ENCODE results near the gene CD226. TPM values are rescaled to one million over a fixed set of nuclear protein-coding genes. Genes with fewer than 3 reads are reported as not detected.

The CD226 gene
- total RNA-seq, 4 donors from 2014 or later = 0.05 to 0.24 (median 0.16) TPM

- Histone ChIP-seq H3K4me1 (no peaks in the 10 kb centered on the region), H3K27ac (no peak overlapping the region), H3K27me3 (no peaks in the 10 kb centered on the region), H3K9me3 (no peaks in the 10 kb centered on the region), H3K4me3 (no peak overlapping the region), H3K36me3 (no peaks in the 10 kb centered on the region)
- TF ChIP-seq EP300 (IDR thresholded peaks at IDR 0.05) = no peak
- no peak for TF ChIP-seq POLR2A (IDR thresholded peaks at IDR 0.05)
- no peak for TF ChIP-seq CTCF (IDR thresholded peaks at IDR 0.05)
- no peak for TF ChIP-seq POLR2AphosphoS5 (IDR thresholded peaks at IDR 0.05)
- WGBS = 89% methylated on average over 2 of the region's 2 CpGs
- DNase-seq (ENCODE audit: low spot score in 2 of 2) = no peak
Measured at GRCh38 chr18:69874058-69874457, 73.6 kb downstream of the CD226 start.

GRCh38 chr18:69872661-69873060, 75.0 kb downstream of the CD226 start:
- Histone ChIP-seq H3K36me3 (no peaks in the 10 kb centered on the region), H3K4me1 (no peaks in the 10 kb centered on the region), H3K27ac (no peak overlapping the region), H3K9me3 (no peaks in the 10 kb centered on the region), H3K27me3 (no peaks in the 10 kb centered on the region), H3K4me3 (no peak overlapping the region)
- WGBS = 73% methylated on average over 4 of the region's 4 CpGs
- TF ChIP-seq EP300 (IDR thresholded peaks at IDR 0.05) = no peak
- TF ChIP-seq CTCF (IDR thresholded peaks at IDR 0.05) = no peak
- TF ChIP-seq POLR2AphosphoS5 (IDR thresholded peaks at IDR 0.05) = no peak
- no peak for TF ChIP-seq POLR2A (IDR thresholded peaks at IDR 0.05)
- DNase-seq (ENCODE audit: low spot score in 2 of 2) = no peak

GRCh38 chr18:69871363-69871762, 76.3 kb downstream of the CD226 start:
- H3K4me1 ChIP-seq = no peaks in the 10 kb centered on the region
- H3K4me3 ChIP-seq = no peak overlapping the region
- TF ChIP-seq CTCF (IDR thresholded peaks at IDR 0.05) = no peak
- no peak for TF ChIP-seq POLR2A (IDR thresholded peaks at IDR 0.05)
- no peak for TF ChIP-seq EP300 (IDR thresholded peaks at IDR 0.05)
- TF ChIP-seq POLR2AphosphoS5 (IDR thresholded peaks at IDR 0.05) = no peak
- no peak for DNase-seq (ENCODE audit: low spot score in 2 of 2)
- H3K27ac ChIP-seq = no peak overlapping the region
- H3K27me3 ChIP-seq = no peaks in the 10 kb centered on the region
- H3K9me3 ChIP-seq = no peaks in the 10 kb centered on the region
- H3K36me3 ChIP-seq = no peaks in the 10 kb centered on the region
- WGBS = 78% methylated on average over 2 of the region's 2 CpGs

GRCh38 chr18:69870736-69871135, 76.9 kb downstream of the CD226 start:
- Histone ChIP-seq H3K27me3 (no peaks in the 10 kb centered on the region), H3K4me1 (no peaks in the 10 kb centered on the region), H3K4me3 (no peak overlapping the region), H3K9me3 (no peaks in the 10 kb centered on the region), H3K27ac (no peak overlapping the region), H3K36me3 (no peaks in the 10 kb centered on the region)
- no peak for DNase-seq (ENCODE audit: low spot score in 2 of 2)
- WGBS = 70% methylated on average over 4 of the region's 4 CpGs
- no peak for TF ChIP-seq EP300 (IDR thresholded peaks at IDR 0.05)
- no peak for TF ChIP-seq POLR2A (IDR thresholded peaks at IDR 0.05)
- TF ChIP-seq POLR2AphosphoS5 (IDR thresholded peaks at IDR 0.05) = no peak
- TF ChIP-seq CTCF (IDR thresholded peaks at IDR 0.05) = no peak

- H3K9me3 ChIP-seq = no peaks in the 10 kb centered on the region
- H3K27me3 ChIP-seq = no peaks in the 10 kb centered on the region
- no peak overlapping the region for H3K4me3 ChIP-seq
- TF ChIP-seq EP300 (IDR thresholded peaks at IDR 0.05) (no peak), POLR2A (IDR thresholded peaks at IDR 0.05) (no peak), CTCF (IDR thresholded peaks at IDR 0.05) (no peak), POLR2AphosphoS5 (IDR thresholded peaks at IDR 0.05) (no peak)
- H3K4me1 ChIP-seq = no peaks in the 10 kb centered on the region
- no peak for DNase-seq (ENCODE audit: low spot score in 2 of 2)
- no peak overlapping the region for H3K27ac ChIP-seq
- H3K36me3 ChIP-seq = no peaks in the 10 kb centered on the region
- WGBS = 83% methylated on average over 4 of the region's 4 CpGs
Measured at GRCh38 chr18:69866212-69866611, 81.5 kb downstream of the CD226 start.

Measured in suprapubic skin (tissue), 4 donors.